ENCODE measurements around the gene SKAP1.
A peak's percentile ranks its signal among the peaks of the same experiment; 100 is the strongest.

SKAP1 gene

GRCh38 chr17:48429638-48430586 is at the start of gene SKAP1:
Gene SKAP1 (minus strand): TSS chr17:48430214.
- H3K27me3 Mint-ChIP-seq = no peaks in the 10 kb centered on the region
- DNase-seq (ENCODE audit: low spot score in 2 of 2) (peak in 1 of 2 donors; percentile 51), ATAC-seq (replicated peaks; ENCODE audit: extremely low read depth, poor library complexity, severe bottlenecking) (peak; percentile 69)
- peak within 1 kb of the TSS; percentile 99 for H3K27ac Mint-ChIP-seq (ENCODE audit: low read depth)
- H3K4me1 Mint-ChIP-seq = peaks cover 67% of the 10 kb centered on the region
- peak within 1 kb of the TSS; percentile 99 for H3K4me3 Mint-ChIP-seq
- H3K9me3 Mint-ChIP-seq = no peaks in the 10 kb centered on the region
- H3K36me3 Mint-ChIP-seq (ENCODE audit: insufficient read depth) = peaks cover 12% of the 10 kb centered on the region

- H3K4me3 Mint-ChIP-seq = no peak overlapping the region
- no peaks in the 10 kb centered on the region for H3K27me3 Mint-ChIP-seq
- DNase-seq (ENCODE audit: low spot score in 2 of 2) = no peak
- H3K27ac Mint-ChIP-seq (ENCODE audit: low read depth) = no peak overlapping the region
- H3K36me3 Mint-ChIP-seq (ENCODE audit: insufficient read depth) = no peaks in the 10 kb centered on the region
- no peaks in the 10 kb centered on the region for H3K4me1 Mint-ChIP-seq
- no peaks in the 10 kb centered on the region for H3K9me3 Mint-ChIP-seq
- no peak for ATAC-seq (replicated peaks; ENCODE audit: extremely low read depth, poor library complexity, severe bottlenecking)
Observed at GRCh38 chr17:48479014-48479402, 49.0 kb upstream of the SKAP1 start.

- Mint-ChIP-seq H3K4me3 (peak overlapping the region; percentile 34), H3K36me3 (ENCODE audit: insufficient read depth) (no peaks in the 10 kb centered on the region), H3K4me1 (no peaks in the 10 kb centered on the region), H3K9me3 (no peaks in the 10 kb centered on the region), H3K27me3 (no peaks in the 10 kb centered on the region), H3K27ac (ENCODE audit: low read depth) (no peak overlapping the region)
- ATAC-seq (replicated peaks; ENCODE audit: extremely low read depth, poor library complexity, severe bottlenecking) (peak; percentile 87), DNase-seq (ENCODE audit: low spot score in 2 of 2) (peak in 1 of 2 donors; percentile 12)
Observed at GRCh38 chr17:48478224-48479013, 48.4 kb upstream of the SKAP1 start.

- Mint-ChIP-seq H3K4me1 (peaks cover 11% of the 10 kb centered on the region), H3K27me3 (no peaks in the 10 kb centered on the region), H3K9me3 (no peaks in the 10 kb centered on the region), H3K27ac (ENCODE audit: low read depth) (no peak overlapping the region), H3K4me3 (no peak overlapping the region), H3K36me3 (ENCODE audit: insufficient read depth) (no peaks in the 10 kb centered on the region)
- ATAC-seq (replicated peaks; ENCODE audit: extremely low read depth, poor library complexity, severe bottlenecking) (no peak), DNase-seq (ENCODE audit: low spot score in 2 of 2) (no peak)
Observed at GRCh38 chr17:48477221-48477620, 47.2 kb upstream of the SKAP1 start.

- Mint-ChIP-seq H3K9me3 (no peaks in the 10 kb centered on the region), H3K36me3 (ENCODE audit: insufficient read depth) (peaks cover 3% of the 10 kb centered on the region), H3K27me3 (no peaks in the 10 kb centered on the region), H3K27ac (ENCODE audit: low read depth) (peak overlapping the region; percentile 87), H3K4me1 (peaks cover 17% of the 10 kb centered on the region), H3K4me3 (peak overlapping the region; percentile 64)
- ATAC-seq (replicated peaks; ENCODE audit: extremely low read depth, poor library complexity, severe bottlenecking) = peak; percentile 98
- DNase-seq (ENCODE audit: low spot score in 2 of 2) = peak in 1 of 2 donors; percentile 33
Observed at GRCh38 chr17:48472411-48473281, 42.6 kb upstream of the SKAP1 start.

GRCh38 chr17:48471817-48472410 is 41.9 kb upstream of the SKAP1 start:
- Mint-ChIP-seq H3K27me3 (no peaks in the 10 kb centered on the region), H3K36me3 (ENCODE audit: insufficient read depth) (peaks cover 3% of the 10 kb centered on the region), H3K4me1 (peaks cover 17% of the 10 kb centered on the region), H3K27ac (ENCODE audit: low read depth) (no peak overlapping the region), H3K4me3 (peak overlapping the region; percentile 64), H3K9me3 (no peaks in the 10 kb centered on the region)
- ATAC-seq (replicated peaks; ENCODE audit: extremely low read depth, poor library complexity, severe bottlenecking) (no peak), DNase-seq (ENCODE audit: low spot score in 2 of 2) (no peak)

GRCh38 chr17:48470388-48471034 is 40.5 kb upstream of the SKAP1 start:
- no peak for ATAC-seq (replicated peaks; ENCODE audit: extremely low read depth, poor library complexity, severe bottlenecking)
- H3K27me3 Mint-ChIP-seq = no peaks in the 10 kb centered on the region
- no peak overlapping the region for H3K4me3 Mint-ChIP-seq
- peaks cover 17% of the 10 kb centered on the region for H3K4me1 Mint-ChIP-seq
- no peak for DNase-seq (ENCODE audit: low spot score in 2 of 2)
- H3K27ac Mint-ChIP-seq (ENCODE audit: low read depth) = no peak overlapping the region
- peaks cover 3% of the 10 kb centered on the region for H3K36me3 Mint-ChIP-seq (ENCODE audit: insufficient read depth)
- no peaks in the 10 kb centered on the region for H3K9me3 Mint-ChIP-seq

- no peak overlapping the region for H3K27ac Mint-ChIP-seq (ENCODE audit: low read depth)
- no peak overlapping the region for H3K4me3 Mint-ChIP-seq
- ATAC-seq (replicated peaks; ENCODE audit: extremely low read depth, poor library complexity, severe bottlenecking) (no peak), DNase-seq (ENCODE audit: low spot score in 2 of 2) (no peak)
- peaks cover 17% of the 10 kb centered on the region for H3K4me1 Mint-ChIP-seq
- H3K36me3 Mint-ChIP-seq (ENCODE audit: insufficient read depth) = peaks cover 3% of the 10 kb centered on the region
- no peaks in the 10 kb centered on the region for H3K9me3 Mint-ChIP-seq
- H3K27me3 Mint-ChIP-seq = no peaks in the 10 kb centered on the region
Observed at GRCh38 chr17:48469227-48469626, 39.2 kb upstream of the SKAP1 start.

GRCh38 chr17:48468299-48468698 is 38.3 kb upstream of the SKAP1 start:
- Mint-ChIP-seq H3K27ac (ENCODE audit: low read depth) (no peak overlapping the region), H3K27me3 (no peaks in the 10 kb centered on the region), H3K9me3 (no peaks in the 10 kb centered on the region), H3K4me1 (peaks cover 17% of the 10 kb centered on the region), H3K4me3 (no peak overlapping the region), H3K36me3 (ENCODE audit: insufficient read depth) (peaks cover 3% of the 10 kb centered on the region)
- ATAC-seq (replicated peaks; ENCODE audit: extremely low read depth, poor library complexity, severe bottlenecking) (no peak), DNase-seq (ENCODE audit: low spot score in 2 of 2) (no peak)

- no peak overlapping the region for H3K4me3 Mint-ChIP-seq
- no peaks in the 10 kb centered on the region for H3K27me3 Mint-ChIP-seq
- ATAC-seq (replicated peaks; ENCODE audit: extremely low read depth, poor library complexity, severe bottlenecking) = no peak
- DNase-seq (ENCODE audit: low spot score in 2 of 2) = no peak
- no peaks in the 10 kb centered on the region for H3K9me3 Mint-ChIP-seq
- H3K27ac Mint-ChIP-seq (ENCODE audit: low read depth) = no peak overlapping the region
- H3K4me1 Mint-ChIP-seq = no peaks in the 10 kb centered on the region
- H3K36me3 Mint-ChIP-seq (ENCODE audit: insufficient read depth) = peaks cover 3% of the 10 kb centered on the region
Observed at GRCh38 chr17:48465884-48466283, 35.9 kb upstream of the SKAP1 start.

- Mint-ChIP-seq H3K9me3 (no peaks in the 10 kb centered on the region), H3K36me3 (ENCODE audit: insufficient read depth) (peaks cover 3% of the 10 kb centered on the region), H3K27me3 (no peaks in the 10 kb centered on the region), H3K4me3 (no peak overlapping the region), H3K27ac (ENCODE audit: low read depth) (no peak overlapping the region), H3K4me1 (no peaks in the 10 kb centered on the region)
- DNase-seq (ENCODE audit: low spot score in 2 of 2) = no peak
- ATAC-seq (replicated peaks; ENCODE audit: extremely low read depth, poor library complexity, severe bottlenecking) = no peak
Observed at GRCh38 chr17:48463526-48463925, 33.5 kb upstream of the SKAP1 start.
